ENCODE measurements around the gene CSTPP1.

CSTPP1 gene

GRCh38 chr11:47034091-47034490 is 97.5 kb downstream of the CSTPP1 start:
- Histone ChIP-seq H3K27ac (ENCODE audit: low read length) (no peak overlapping the region), H3K4me3 (ENCODE audit: low read depth in 1 of 2, low read length in 2 of 2) (no peak overlapping the region), H3K27me3 (ENCODE audit: insufficient read depth, low read length, poor library complexity) (no peaks in the 10 kb centered on the region), H3K9me3 (ENCODE audit: insufficient read depth, low read length, severe bottlenecking) (no peaks in the 10 kb centered on the region), H3K4me2 (ENCODE audit: insufficient read depth, low read length) (no peak overlapping the region), H3K36me3 (ENCODE audit: insufficient read depth, low read length) (no peaks in the 10 kb centered on the region), H2AFZ (ENCODE audit: low read depth, low read length) (no peak overlapping the region), H3K4me1 (ENCODE audit: insufficient read depth, low read length) (no peaks in the 10 kb centered on the region), H4K20me1 (ENCODE audit: insufficient read depth, low read length) (no peaks in the 10 kb centered on the region), H3K79me2 (ENCODE audit: insufficient read depth, low read length) (no peaks in the 10 kb centered on the region), H3K9ac (ENCODE audit: low read depth, low read length) (no peak overlapping the region)
- ATAC-seq (ENCODE audit: insufficient read depth, low read depth) (no peak), DNase-seq (no peak)
- TF ChIP-seq EZH2 (IDR thresholded peaks at IDR 0.05; ENCODE audit: borderline replicate concordance, low read depth, low read length, severe bottlenecking) (no peak), CTCF (IDR thresholded peaks at IDR 0.05; ENCODE audit: borderline replicate concordance, extremely low read depth, low read length, poor library complexity, severe bottlenecking) (no peak)

GRCh38 chr11:47035108-47035507 is 98.5 kb downstream of the CSTPP1 start:
- H3K79me2 ChIP-seq (ENCODE audit: insufficient read depth, low read length): no peaks in the 10 kb centered on the region
- H3K9me3 ChIP-seq (ENCODE audit: insufficient read depth, low read length, severe bottlenecking): no peaks in the 10 kb centered on the region
- DNase-seq (no peak), ATAC-seq (ENCODE audit: insufficient read depth, low read depth) (no peak)
- H3K27me3 ChIP-seq (ENCODE audit: insufficient read depth, low read length, poor library complexity): no peaks in the 10 kb centered on the region
- H3K36me3 ChIP-seq (ENCODE audit: insufficient read depth, low read length): no peaks in the 10 kb centered on the region
- no peaks in the 10 kb centered on the region for H4K20me1 ChIP-seq (ENCODE audit: insufficient read depth, low read length)
- H3K4me3 ChIP-seq (ENCODE audit: low read depth in 1 of 2, low read length in 2 of 2): no peak overlapping the region
- H3K4me1 ChIP-seq (ENCODE audit: insufficient read depth, low read length): no peaks in the 10 kb centered on the region
- TF ChIP-seq CTCF (IDR thresholded peaks at IDR 0.05; ENCODE audit: borderline replicate concordance, extremely low read depth, low read length, poor library complexity, severe bottlenecking) (no peak), EZH2 (IDR thresholded peaks at IDR 0.05; ENCODE audit: borderline replicate concordance, low read depth, low read length, severe bottlenecking) (no peak)
- H3K9ac ChIP-seq (ENCODE audit: low read depth, low read length): no peak overlapping the region
- no peak overlapping the region for H3K4me2 ChIP-seq (ENCODE audit: insufficient read depth, low read length)
- H2AFZ ChIP-seq (ENCODE audit: low read depth, low read length): no peak overlapping the region
- no peak overlapping the region for H3K27ac ChIP-seq (ENCODE audit: low read length)

GRCh38 chr11:47044119-47044518 is 107.6 kb downstream of the CSTPP1 start:
- Histone ChIP-seq H3K4me3 (ENCODE audit: low read depth in 1 of 2, low read length in 2 of 2) (no peak overlapping the region), H2AFZ (ENCODE audit: low read depth, low read length) (no peak overlapping the region), H3K4me2 (ENCODE audit: insufficient read depth, low read length) (no peak overlapping the region), H3K27ac (ENCODE audit: low read length) (no peak overlapping the region), H4K20me1 (ENCODE audit: insufficient read depth, low read length) (no peaks in the 10 kb centered on the region), H3K4me1 (ENCODE audit: insufficient read depth, low read length) (no peaks in the 10 kb centered on the region), H3K9me3 (ENCODE audit: insufficient read depth, low read length, severe bottlenecking) (no peaks in the 10 kb centered on the region), H3K9ac (ENCODE audit: low read depth, low read length) (no peak overlapping the region), H3K36me3 (ENCODE audit: insufficient read depth, low read length) (no peaks in the 10 kb centered on the region), H3K27me3 (ENCODE audit: insufficient read depth, low read length, poor library complexity) (no peaks in the 10 kb centered on the region), H3K79me2 (ENCODE audit: insufficient read depth, low read length) (no peaks in the 10 kb centered on the region)
- ATAC-seq (ENCODE audit: insufficient read depth, low read depth): no peak
- TF ChIP-seq EZH2 (IDR thresholded peaks at IDR 0.05; ENCODE audit: borderline replicate concordance, low read depth, low read length, severe bottlenecking) (no peak), CTCF (IDR thresholded peaks at IDR 0.05; ENCODE audit: borderline replicate concordance, extremely low read depth, low read length, poor library complexity, severe bottlenecking) (no peak)
- no peak for DNase-seq

GRCh38 chr11:47047972-47048371 is 111.4 kb downstream of the CSTPP1 start:
- Histone ChIP-seq H2AFZ (ENCODE audit: low read depth, low read length) (no peak overlapping the region), H3K27me3 (ENCODE audit: insufficient read depth, low read length, poor library complexity) (no peaks in the 10 kb centered on the region), H3K9ac (ENCODE audit: low read depth, low read length) (no peak overlapping the region), H3K79me2 (ENCODE audit: insufficient read depth, low read length) (no peaks in the 10 kb centered on the region), H4K20me1 (ENCODE audit: insufficient read depth, low read length) (no peaks in the 10 kb centered on the region), H3K4me2 (ENCODE audit: insufficient read depth, low read length) (no peak overlapping the region), H3K4me1 (ENCODE audit: insufficient read depth, low read length) (no peaks in the 10 kb centered on the region), H3K27ac (ENCODE audit: low read length) (no peak overlapping the region), H3K36me3 (ENCODE audit: insufficient read depth, low read length) (0 out of 2 replicates have a peak, but pooled peaks cover 4% of the 10 kb centered on the region), H3K9me3 (ENCODE audit: insufficient read depth, low read length, severe bottlenecking) (no peaks in the 10 kb centered on the region), H3K4me3 (ENCODE audit: low read depth in 1 of 2, low read length in 2 of 2) (no peak overlapping the region)
- DNase-seq (no peak), ATAC-seq (ENCODE audit: insufficient read depth, low read depth) (no peak)
- TF ChIP-seq CTCF (IDR thresholded peaks at IDR 0.05; ENCODE audit: borderline replicate concordance, extremely low read depth, low read length, poor library complexity, severe bottlenecking): no peak
- TF ChIP-seq EZH2 (IDR thresholded peaks at IDR 0.05; ENCODE audit: borderline replicate concordance, low read depth, low read length, severe bottlenecking): no peak

Measured in DND-41 (cell line).